Calu3 (cell line): Measurements from ENCODE around the gene GANC. TPM values are rescaled to one million over a fixed set of nuclear protein-coding genes. Genes with fewer than 3 reads are reported as not detected.
A peak's percentile ranks its signal among the peaks of the same experiment; 100 is the strongest.

Experiments used
- BruUV-seq: library from RNA; stranded (reverse); fragments of 400-500 nt; replicated peaks from 2 replicates; lab custom pipeline; 2021; lab: Mats Ljungman, UMichigan
- CTCF ChIA-PET: fragments of 300-600 bp; sonication (Branson Sonifier 250); formaldehyde crosslinking; loops from one replicate; lab custom pipeline; 2022; ENCODE audit warnings: antibody characterized with exemption; lab: Charles Lee
- DNase-seq: peaks from one replicate; pipeline ENCODE4 v3.0.0; 2022
- H3K27ac Mint-ChIP-seq: one replicate; pipeline ENCODE4 v1.8.0; 2022; ENCODE audit warnings: mixed read lengths; ENCODE audit not compliant: unreplicated experiment
- H3K27me3 Mint-ChIP-seq: one replicate; pipeline ENCODE4 v1.8.0; 2022; ENCODE audit warnings: mixed read lengths; ENCODE audit not compliant: unreplicated experiment
- H3K36me3 Mint-ChIP-seq: one replicate; pipeline ENCODE4 v1.8.0; 2022; ENCODE audit warnings: mild to moderate bottlenecking, moderate library complexity, mixed read lengths; ENCODE audit not compliant: insufficient read depth, unreplicated experiment
- H3K4me1 Mint-ChIP-seq: one replicate; pipeline ENCODE4 v1.8.0; 2022; ENCODE audit warnings: mild to moderate bottlenecking, low read depth, mixed read lengths; ENCODE audit not compliant: unreplicated experiment
- H3K4me3 Mint-ChIP-seq: one replicate; pipeline ENCODE4 v1.8.0; 2022; ENCODE audit warnings: mild to moderate bottlenecking, low read depth, moderate library complexity, mixed read lengths; ENCODE audit not compliant: unreplicated experiment
- H3K9me3 Mint-ChIP-seq: one replicate; pipeline ENCODE4 v1.8.0; 2022; ENCODE audit warnings: low read depth, mixed read lengths; ENCODE audit not compliant: unreplicated experiment
- CTCF ChIP-seq: fragments of 200-600 bp; IDR thresholded peaks from one replicate; pipeline ENCODE4 v1.8.0; 2022; ENCODE audit warnings: antibody characterized with exemption; ENCODE audit not compliant: unreplicated experiment
- intact Hi-C: fragments of 100-400 bp; cut with micrococcal nuclease; formaldehyde crosslinking; loops from one replicate; pipeline ENCODE4 v1.10.0; 2022; ENCODE audit not compliant: unreplicated experiment
- total RNA-seq: library from RNA; stranded (reverse); gene quantifications from 2 replicates; pipeline ENCODE4 v1.2.3, GENCODE V29; 2022

Gene GANC
- total RNA-seq, 1 experiment from 2014 or later, result 10.8 TPM

GRCh38 chr15:42385206-42385979, 112.4 kb downstream of the GANC start:
- Mint-ChIP-seq H3K4me1 (no peaks in the 10 kb centered on the region), H3K27ac (no peak overlapping the region), H3K27me3 (no peaks in the 10 kb centered on the region), H3K4me3 (no peak overlapping the region), H3K9me3 (no peaks in the 10 kb centered on the region), H3K36me3 (no peaks in the 10 kb centered on the region)
- no TSS peak for BruUV-seq
- CTCF ChIA-PET, result interaction anchor here (0.8 to 1.1 kb wide), 2 partner anchors 177 to 229 kb away, joined by 3 to 4 read pairs; partner anchors contain the start of genes PLA2G4F and VPS39
- TF ChIP-seq CTCF, result no peak
- DNase-seq, result peak; percentile 45
- intact Hi-C loops, result no loop called here

- Mint-ChIP-seq H3K9me3 (no peaks in the 10 kb centered on the region), H3K4me3 (no peak overlapping the region), H3K36me3 (no peaks in the 10 kb centered on the region), H3K4me1 (no peaks in the 10 kb centered on the region), H3K27ac (no peak overlapping the region), H3K27me3 (no peaks in the 10 kb centered on the region)
- no TSS peak for BruUV-seq
- TF ChIP-seq CTCF, result no peak
- CTCF ChIA-PET, result interaction anchor here (1.1 kb wide), 1 partner anchor 230 kb away, joined by 4 read pairs; the partner anchor contains the start of gene PLA2G4F
- DNase-seq, result no peak
- intact Hi-C loops, result no loop called here
These were observed 113.1 kb downstream of the GANC start for GRCh38 chr15:42385980-42386700.

GRCh38 chr15:42387603-42388002, 114.6 kb downstream of the GANC start:
- no peak for TF ChIP-seq CTCF
- H3K4me1 Mint-ChIP-seq, result no peaks in the 10 kb centered on the region
- no peak overlapping the region for H3K27ac Mint-ChIP-seq
- intact Hi-C loops, result no loop called here
- CTCF ChIA-PET, result no interaction called here
- DNase-seq, result no peak
- no peaks in the 10 kb centered on the region for H3K36me3 Mint-ChIP-seq
- no peak overlapping the region for H3K4me3 Mint-ChIP-seq
- no peaks in the 10 kb centered on the region for H3K27me3 Mint-ChIP-seq
- no TSS peak for BruUV-seq
- H3K9me3 Mint-ChIP-seq, result no peaks in the 10 kb centered on the region

GRCh38 chr15:42392309-42393024, 119.5 kb downstream of the GANC start:
- no peak for TF ChIP-seq CTCF
- BruUV-seq, result no TSS peak
- peak; percentile 40 for DNase-seq
- Mint-ChIP-seq H3K4me3 (no peak overlapping the region), H3K4me1 (no peaks in the 10 kb centered on the region), H3K36me3 (no peaks in the 10 kb centered on the region), H3K9me3 (no peaks in the 10 kb centered on the region), H3K27ac (no peak overlapping the region), H3K27me3 (no peaks in the 10 kb centered on the region)
- intact Hi-C loops, result no loop called here
- CTCF ChIA-PET, result interaction anchor here (0.6 kb wide), 1 partner anchor 23 kb away, joined by 3 read pairs; no protein-coding TSS in a partner anchor
